ENCODE data around the gene NXPH3.

The NXPH3 gene

DNA sequence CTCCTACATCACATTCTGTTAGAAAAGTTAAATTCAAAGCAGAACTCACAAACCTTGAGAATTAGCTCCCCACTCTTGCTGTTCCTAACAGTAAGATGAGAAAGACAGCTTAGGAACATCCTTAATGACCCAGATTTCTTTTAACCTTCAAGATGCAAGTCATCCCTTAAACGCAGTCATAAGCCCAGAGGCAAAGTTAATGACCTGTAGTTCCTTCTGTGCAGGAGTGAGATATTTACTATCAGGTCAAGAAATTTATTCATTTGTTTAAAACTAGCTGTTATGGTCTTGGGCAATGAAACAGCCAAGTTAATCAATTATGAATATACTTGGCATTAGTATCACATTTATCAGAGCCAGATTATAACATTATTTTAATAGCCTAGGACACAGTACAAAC is 37.1 kb downstream of the NXPH3 start:
- DNase-seq = no peak
- Histone ChIP-seq H3K4me2 (ENCODE audit: insufficient read depth, low read length) (no peak overlapping the region), H3K36me3 (ENCODE audit: insufficient read depth, low read length) (peaks cover 84% of the 10 kb centered on the region), H3K27ac (ENCODE audit: low read length) (no peak overlapping the region), H3K27me3 (ENCODE audit: insufficient read depth, low read length, poor library complexity) (no peaks in the 10 kb centered on the region), H3K4me1 (ENCODE audit: insufficient read depth, low read length) (no peaks in the 10 kb centered on the region), H2AFZ (ENCODE audit: low read depth, low read length) (no peak overlapping the region), H4K20me1 (ENCODE audit: insufficient read depth, low read length) (peaks cover 4% of the 10 kb centered on the region; the same call in 1 of the 2 replicates), H3K9ac (ENCODE audit: low read depth, low read length) (no peak overlapping the region), H3K9me3 (ENCODE audit: insufficient read depth, low read length, severe bottlenecking) (no peaks in the 10 kb centered on the region), H3K4me3 (ENCODE audit: low read depth in 1 of 2, low read length in 2 of 2) (no peak overlapping the region), H3K79me2 (ENCODE audit: insufficient read depth, low read length) (0 out of 2 replicates have a peak, but pooled peaks cover 2% of the 10 kb centered on the region)
- ATAC-seq (ENCODE audit: insufficient read depth, low read depth) = no peak
- TF ChIP-seq EZH2 (IDR thresholded peaks at IDR 0.05; ENCODE audit: borderline replicate concordance, low read depth, low read length, severe bottlenecking) = no peak
- TF ChIP-seq CTCF (IDR thresholded peaks at IDR 0.05; ENCODE audit: borderline replicate concordance, extremely low read depth, low read length, poor library complexity, severe bottlenecking) = no peak

- Histone ChIP-seq H4K20me1 (ENCODE audit: insufficient read depth, low read length) (peaks cover 4% of the 10 kb centered on the region; the same call in 1 of the 2 replicates), H3K36me3 (ENCODE audit: insufficient read depth, low read length) (peaks cover 84% of the 10 kb centered on the region), H3K9me3 (ENCODE audit: insufficient read depth, low read length, severe bottlenecking) (no peaks in the 10 kb centered on the region), H3K27ac (ENCODE audit: low read length) (no peak overlapping the region), H3K79me2 (ENCODE audit: insufficient read depth, low read length) (0 out of 2 replicates have a peak, but pooled peaks cover 2% of the 10 kb centered on the region), H3K4me2 (ENCODE audit: insufficient read depth, low read length) (no peak overlapping the region), H2AFZ (ENCODE audit: low read depth, low read length) (no peak overlapping the region), H3K27me3 (ENCODE audit: insufficient read depth, low read length, poor library complexity) (no peaks in the 10 kb centered on the region), H3K4me1 (ENCODE audit: insufficient read depth, low read length) (no peaks in the 10 kb centered on the region), H3K9ac (ENCODE audit: low read depth, low read length) (no peak overlapping the region), H3K4me3 (ENCODE audit: low read depth in 1 of 2, low read length in 2 of 2) (no peak overlapping the region)
- TF ChIP-seq CTCF (IDR thresholded peaks at IDR 0.05; ENCODE audit: borderline replicate concordance, extremely low read depth, low read length, poor library complexity, severe bottlenecking) (no peak), EZH2 (IDR thresholded peaks at IDR 0.05; ENCODE audit: borderline replicate concordance, low read depth, low read length, severe bottlenecking) (no peak)
- ATAC-seq (ENCODE audit: insufficient read depth, low read depth) (no peak), DNase-seq (no peak)
Measured at GRCh38 chr17:49613182-49613800, 37.6 kb downstream of the NXPH3 start.

GRCh38 chr17:49616086-49616485 is 40.4 kb downstream of the NXPH3 start:
- H2AFZ ChIP-seq (ENCODE audit: low read depth, low read length) = no peak overlapping the region
- H3K4me2 ChIP-seq (ENCODE audit: insufficient read depth, low read length) = no peak overlapping the region
- ATAC-seq (ENCODE audit: insufficient read depth, low read depth) (no peak), DNase-seq (no peak)
- TF ChIP-seq EZH2 (IDR thresholded peaks at IDR 0.05; ENCODE audit: borderline replicate concordance, low read depth, low read length, severe bottlenecking) (no peak), CTCF (IDR thresholded peaks at IDR 0.05; ENCODE audit: borderline replicate concordance, extremely low read depth, low read length, poor library complexity, severe bottlenecking) (no peak)
- 0 out of 2 replicates have a peak, but pooled peaks cover 2% of the 10 kb centered on the region for H3K79me2 ChIP-seq (ENCODE audit: insufficient read depth, low read length)
- H3K36me3 ChIP-seq (ENCODE audit: insufficient read depth, low read length) = peaks cover 83% of the 10 kb centered on the region
- H3K27me3 ChIP-seq (ENCODE audit: insufficient read depth, low read length, poor library complexity) = no peaks in the 10 kb centered on the region
- H3K9me3 ChIP-seq (ENCODE audit: insufficient read depth, low read length, severe bottlenecking) = no peaks in the 10 kb centered on the region
- no peak overlapping the region for H3K27ac ChIP-seq (ENCODE audit: low read length)
- no peak overlapping the region for H3K9ac ChIP-seq (ENCODE audit: low read depth, low read length)
- peaks cover 4% of the 10 kb centered on the region; the same call in 1 of the 2 replicates for H4K20me1 ChIP-seq (ENCODE audit: insufficient read depth, low read length)
- no peak overlapping the region for H3K4me3 ChIP-seq (ENCODE audit: low read depth in 1 of 2, low read length in 2 of 2)
- no peaks in the 10 kb centered on the region for H3K4me1 ChIP-seq (ENCODE audit: insufficient read depth, low read length)

All from DND-41 (cell line).